MM.1S (cell line): ENCODE measurements around the gene PLCH1.

Experiments
- DNase-seq: peaks from one replicate; pipeline ENCODE4 v3.0.0-alpha.2; 2015
- H2AFZ ChIP-seq: fragments of 300-600 bp; sonication (generic); 2 replicates; pipeline ENCODE4 v1.6.0; 2016; ENCODE audit warnings: antibody characterized with exemption, low read length
- H3F3A ChIP-seq: fragments of 300-600 bp; sonication (generic); 2 replicates; pipeline ENCODE4 v1.6.1; 2016; ENCODE audit warnings: mild to moderate bottlenecking, antibody characterized with exemption, low read length, moderate library complexity, mixed read lengths; ENCODE audit not compliant: insufficient read depth
- H3K27ac ChIP-seq: fragments of 300-600 bp; sonication (generic); 2 replicates; pipeline ENCODE4 v1.5.1; 2016; ENCODE audit warnings: mild to moderate bottlenecking, low read length
- H3K27me3 ChIP-seq: fragments of 300-600 bp; sonication (generic); replicated peaks from 2 replicates; pipeline ENCODE4 v1.6.0; 2016; ENCODE audit warnings: low read length; ENCODE audit not compliant: insufficient read depth
- H3K36me3 ChIP-seq: fragments of 300-600 bp; sonication (generic); replicated peaks from 2 replicates; pipeline ENCODE4 v1.6.1; 2016; ENCODE audit warnings: mild to moderate bottlenecking, low read length, mixed read lengths; ENCODE audit not compliant: insufficient read depth
- H3K4me1 ChIP-seq: fragments of 300-600 bp; sonication (generic); 2 replicates; pipeline ENCODE4 v1.6.1; 2016; ENCODE audit warnings: low read length, mixed read lengths
- H3K4me2 ChIP-seq: fragments of 300-600 bp; sonication (generic); 2 replicates; pipeline ENCODE4 v1.6.0; 2016; ENCODE audit warnings: low read depth, low read length
- H3K4me3 ChIP-seq: fragments of 300-600 bp; sonication (generic); 2 replicates; pipeline ENCODE4 v1.5.1; 2016; ENCODE audit warnings: low read length, mixed read lengths
- H3K79me2 ChIP-seq: fragments of 300-600 bp; sonication (generic); 2 replicates; pipeline ENCODE4 v1.6.1; 2016; ENCODE audit warnings: mixed run types, low read length, mixed read lengths
- H3K9ac ChIP-seq: fragments of 300-600 bp; sonication (generic); 2 replicates; pipeline ENCODE4 v1.6.1; 2016; ENCODE audit warnings: low read length, mixed read lengths
- H3K9me2 ChIP-seq: fragments of 300-600 bp; sonication (generic); replicated peaks from 2 replicates; pipeline ENCODE4 v1.6.1; 2016; ENCODE audit warnings: mild to moderate bottlenecking, low read length, mixed read lengths; ENCODE audit not compliant: insufficient read depth
- H3K9me3 ChIP-seq: fragments of 300-600 bp; sonication (generic); replicated peaks from 2 replicates; pipeline ENCODE4 v1.6.1; 2016; ENCODE audit warnings: mild to moderate bottlenecking, low read length, mixed read lengths; ENCODE audit not compliant: insufficient read depth
- H4K20me1 ChIP-seq: fragments of 300-600 bp; sonication (generic); 2 replicates; pipeline ENCODE4 v1.6.1; 2016; ENCODE audit warnings: mild to moderate bottlenecking, low read length, moderate library complexity, mixed read lengths; ENCODE audit not compliant: insufficient read depth
- EZH2 ChIP-seq: fragments of 300-600 bp; sonication (generic); optimal IDR thresholded peaks from 2 replicates; pipeline ENCODE3; 2017; ENCODE audit warnings: low read depth, mild to moderate bottlenecking, antibody characterized with exemption, low read length, mixed read lengths
- EZH2phosphoT487 ChIP-seq: fragments of 300-600 bp; sonication (generic); IDR thresholded peaks from 2 replicates; pipeline ENCODE4 v1.6.1; 2018; ENCODE audit warnings: antibody characterized with exemption, low read length
- TF ChIP-seq, protein P1 (sequence below): fragments of 300-600 bp; sonication (generic); IDR thresholded peaks from 2 replicates; pipeline ENCODE4 v1.5.1; 2016; ENCODE audit warnings: antibody characterized with exemption, low read length, mixed read lengths

PLCH1 gene

GRCh38 chr3:155417119-155417517, 327.8 kb downstream of the PLCH1 start:
- H3K79me2 ChIP-seq: no peaks in the 10 kb centered on the region
- H4K20me1 ChIP-seq: no peaks in the 10 kb centered on the region
- H3K4me3 ChIP-seq: no peak overlapping the region
- H3F3A ChIP-seq: no peaks in the 10 kb centered on the region
- no peak for TF ChIP-seq EZH2
- TF ChIP-seq EZH2phosphoT487: no peak
- TF ChIP-seq, protein P1, sequence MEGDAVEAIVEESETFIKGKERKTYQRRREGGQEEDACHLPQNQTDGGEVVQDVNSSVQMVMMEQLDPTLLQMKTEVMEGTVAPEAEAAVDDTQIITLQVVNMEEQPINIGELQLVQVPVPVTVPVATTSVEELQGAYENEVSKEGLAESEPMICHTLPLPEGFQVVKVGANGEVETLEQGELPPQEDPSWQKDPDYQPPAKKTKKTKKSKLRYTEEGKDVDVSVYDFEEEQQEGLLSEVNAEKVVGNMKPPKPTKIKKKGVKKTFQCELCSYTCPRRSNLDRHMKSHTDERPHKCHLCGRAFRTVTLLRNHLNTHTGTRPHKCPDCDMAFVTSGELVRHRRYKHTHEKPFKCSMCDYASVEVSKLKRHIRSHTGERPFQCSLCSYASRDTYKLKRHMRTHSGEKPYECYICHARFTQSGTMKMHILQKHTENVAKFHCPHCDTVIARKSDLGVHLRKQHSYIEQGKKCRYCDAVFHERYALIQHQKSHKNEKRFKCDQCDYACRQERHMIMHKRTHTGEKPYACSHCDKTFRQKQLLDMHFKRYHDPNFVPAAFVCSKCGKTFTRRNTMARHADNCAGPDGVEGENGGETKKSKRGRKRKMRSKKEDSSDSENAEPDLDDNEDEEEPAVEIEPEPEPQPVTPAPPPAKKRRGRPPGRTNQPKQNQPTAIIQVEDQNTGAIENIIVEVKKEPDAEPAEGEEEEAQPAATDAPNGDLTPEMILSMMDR: no peak
- H3K4me1 ChIP-seq: no peaks in the 10 kb centered on the region
- H3K9ac ChIP-seq: no peak overlapping the region
- no peak overlapping the region for H2AFZ ChIP-seq
- no peaks in the 10 kb centered on the region for H3K9me3 ChIP-seq
- DNase-seq: no peak
- no peak overlapping the region for H3K4me2 ChIP-seq
- no peaks in the 10 kb centered on the region for H3K36me3 ChIP-seq
- no peaks in the 10 kb centered on the region for H3K9me2 ChIP-seq
- no peak overlapping the region for H3K27ac ChIP-seq
- no peaks in the 10 kb centered on the region for H3K27me3 ChIP-seq

DNA sequence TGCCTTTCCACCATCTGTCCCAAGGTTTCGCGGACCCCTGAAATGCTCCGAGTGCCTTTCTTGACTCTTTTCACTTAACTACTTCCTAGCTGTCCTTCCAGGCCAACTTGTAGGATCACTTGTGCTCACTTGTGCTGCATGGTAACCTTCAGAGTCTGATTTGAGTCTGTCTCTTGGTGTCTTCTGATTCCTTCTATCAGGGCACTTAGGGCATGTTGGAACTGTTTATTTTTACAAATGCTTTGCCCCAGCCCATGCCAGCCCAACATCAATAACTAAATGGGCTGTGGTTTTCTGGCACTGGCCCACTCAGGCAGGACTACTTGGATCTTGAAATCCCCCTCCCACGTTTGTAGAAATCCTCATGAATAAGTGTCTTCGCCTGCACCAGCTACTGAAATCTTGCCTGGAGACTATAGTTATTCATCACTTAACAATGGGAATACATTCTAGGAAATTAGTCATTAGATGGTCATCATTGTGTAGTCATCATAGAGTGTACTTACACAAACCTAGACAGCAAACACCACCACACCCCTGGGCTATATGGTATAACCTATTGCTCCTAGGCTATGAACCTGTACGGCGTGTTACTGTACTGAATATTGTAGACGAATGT, 328.3 kb downstream of the PLCH1 start:
- Histone ChIP-seq H3K27me3 (no peaks in the 10 kb centered on the region), H3K27ac (no peak overlapping the region), H3K9ac (no peak overlapping the region), H3K4me3 (no peak overlapping the region), H3K4me1 (no peaks in the 10 kb centered on the region), H3K79me2 (no peaks in the 10 kb centered on the region), H3K4me2 (no peak overlapping the region), H3K9me2 (no peaks in the 10 kb centered on the region), H3F3A (no peaks in the 10 kb centered on the region), H2AFZ (no peak overlapping the region), H4K20me1 (no peaks in the 10 kb centered on the region), H3K9me3 (no peaks in the 10 kb centered on the region), H3K36me3 (no peaks in the 10 kb centered on the region)
- TF ChIP-seq EZH2 (no peak), EZH2phosphoT487 (no peak)
- TF ChIP-seq, protein P1: no peak
- DNase-seq: no peak

DNA sequence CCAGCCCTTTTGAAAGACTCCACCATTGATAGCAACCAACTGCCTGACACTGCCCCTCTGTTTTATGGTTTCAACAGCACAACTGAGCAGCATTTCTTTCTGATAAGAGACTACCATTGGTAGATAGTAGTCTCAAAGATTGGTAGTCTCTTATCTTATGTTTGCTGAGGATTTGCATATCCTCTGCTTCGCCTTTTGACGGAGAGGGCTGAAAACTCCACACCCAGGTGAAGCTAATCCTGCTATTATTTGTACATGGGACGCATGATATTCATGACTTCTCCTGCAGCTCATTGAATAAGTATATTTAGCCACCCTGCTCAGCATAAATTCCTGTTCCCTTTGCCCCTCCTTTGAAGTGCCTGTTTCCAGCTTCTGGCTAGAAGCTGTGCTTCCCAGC, 332.0 kb downstream of the PLCH1 start:
- H2AFZ ChIP-seq: no peak overlapping the region
- H3K36me3 ChIP-seq: no peaks in the 10 kb centered on the region
- no peak for DNase-seq
- no peaks in the 10 kb centered on the region for H3F3A ChIP-seq
- H3K4me2 ChIP-seq: no peak overlapping the region
- no peaks in the 10 kb centered on the region for H3K79me2 ChIP-seq
- no peak overlapping the region for H3K27ac ChIP-seq
- no peak overlapping the region for H3K4me3 ChIP-seq
- H3K27me3 ChIP-seq: no peaks in the 10 kb centered on the region
- no peak for TF ChIP-seq EZH2
- TF ChIP-seq, protein P1: no peak
- TF ChIP-seq EZH2phosphoT487: no peak
- no peaks in the 10 kb centered on the region for H3K9me3 ChIP-seq
- no peaks in the 10 kb centered on the region for H3K9me2 ChIP-seq
- no peaks in the 10 kb centered on the region for H4K20me1 ChIP-seq
- no peaks in the 10 kb centered on the region for H3K4me1 ChIP-seq
- no peak overlapping the region for H3K9ac ChIP-seq
